Cardiac muscle cell (in vitro differentiated cells and primary cell): ENCODE measurements around the gene IGSF23. TPM values are rescaled to one million over a fixed set of nuclear protein-coding genes. Genes with fewer than 3 reads are reported as not detected.

Source experiments
- DNase-seq, 2 donors: peaks; one replicate each; pipeline versions ENCODE4 v3.0.0 to v3.0.0-alpha.2; 2010 to 2017; ENCODE audit warnings: low read depth in 1 of 2, low spot score in 1 of 2
- H3K27ac ChIP-seq: fragments of 200-600 bp; sonication (generic); 2 replicates; pipeline ENCODE4 v1.5.1; 2016
- H3K27me3 ChIP-seq: fragments of 200-600 bp; sonication (generic); 2 replicates; pipeline ENCODE4 v1.6.0; 2016; ENCODE audit warnings: control low read depth
- H3K36me3 ChIP-seq: fragments of 200-600 bp; sonication (generic); 2 replicates; pipeline ENCODE4 v1.5.1; 2016; ENCODE audit warnings: control low read depth
- H3K4me1 ChIP-seq: fragments of 200-600 bp; sonication (generic); 2 replicates; pipeline ENCODE4 v1.8.1; 2017; ENCODE audit warnings: low read depth, mild to moderate bottlenecking, mixed run types
- H3K4me3 ChIP-seq: fragments of 200-600 bp; sonication (generic); 2 replicates; pipeline ENCODE4 v1.5.1; 2016; ENCODE audit warnings: mild to moderate bottlenecking
- H3K9me3 ChIP-seq: fragments of 200-600 bp; sonication (generic); 2 replicates; pipeline ENCODE4 v1.5.1; 2017; ENCODE audit warnings: low read depth, mild to moderate bottlenecking, control low read depth
- polyA plus RNA-seq: library from polyadenylated mRNA; unstranded; fragments of >200 nt; fragmentation: Nextera tagmentation; extraction: Ambion mirVana; gene quantifications from 2 replicates; pipeline ENCODE4 v1.2.1, GENCODE V29; 2016
- total RNA-seq: library from RNA; depleted of rRNA; stranded (reverse); fragments of >200 nt; gene quantifications from 2 replicates; pipeline ENCODE4 v1.2.3, GENCODE V29; 2016
- TF ChIP-seq, protein P1 (sequence below): IDR thresholded peaks from 2 replicates; pipeline ENCODE4 v1.5.1; 2012; ENCODE audit warnings: low read depth, mild to moderate bottlenecking, low read length

IGSF23 gene, protein sequence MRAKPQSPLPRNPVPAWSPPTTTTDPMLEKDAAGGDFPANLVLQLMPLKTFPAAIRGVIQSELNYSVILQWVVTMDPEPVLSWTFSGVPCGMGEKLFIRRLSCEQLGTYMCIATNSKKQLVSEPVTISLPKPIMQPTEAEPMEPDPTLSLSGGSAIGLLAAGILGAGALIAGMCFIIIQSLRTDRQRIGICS
- total RNA-seq (not detected in 2 replicates), polyA plus RNA-seq (not detected in 2 replicates)

GRCh38 chr19:44613295-44614178 lies at the start of gene IGSF23:
Gene IGSF23 (plus strand): TSS chr19:44613563. CDS start chr19:44613646, 83 bp downstream.
- Histone ChIP-seq H3K27me3 (no peaks in the 10 kb centered on the region), H3K9me3 (no peaks in the 10 kb centered on the region), H3K27ac (no peak within 1 kb of the TSS), H3K4me1 (no peaks in the 10 kb centered on the region), H3K4me3 (no peak within 1 kb of the TSS), H3K36me3 (no peaks in the 10 kb centered on the region)
- no peak for DNase-seq
- TF ChIP-seq, protein P1, sequence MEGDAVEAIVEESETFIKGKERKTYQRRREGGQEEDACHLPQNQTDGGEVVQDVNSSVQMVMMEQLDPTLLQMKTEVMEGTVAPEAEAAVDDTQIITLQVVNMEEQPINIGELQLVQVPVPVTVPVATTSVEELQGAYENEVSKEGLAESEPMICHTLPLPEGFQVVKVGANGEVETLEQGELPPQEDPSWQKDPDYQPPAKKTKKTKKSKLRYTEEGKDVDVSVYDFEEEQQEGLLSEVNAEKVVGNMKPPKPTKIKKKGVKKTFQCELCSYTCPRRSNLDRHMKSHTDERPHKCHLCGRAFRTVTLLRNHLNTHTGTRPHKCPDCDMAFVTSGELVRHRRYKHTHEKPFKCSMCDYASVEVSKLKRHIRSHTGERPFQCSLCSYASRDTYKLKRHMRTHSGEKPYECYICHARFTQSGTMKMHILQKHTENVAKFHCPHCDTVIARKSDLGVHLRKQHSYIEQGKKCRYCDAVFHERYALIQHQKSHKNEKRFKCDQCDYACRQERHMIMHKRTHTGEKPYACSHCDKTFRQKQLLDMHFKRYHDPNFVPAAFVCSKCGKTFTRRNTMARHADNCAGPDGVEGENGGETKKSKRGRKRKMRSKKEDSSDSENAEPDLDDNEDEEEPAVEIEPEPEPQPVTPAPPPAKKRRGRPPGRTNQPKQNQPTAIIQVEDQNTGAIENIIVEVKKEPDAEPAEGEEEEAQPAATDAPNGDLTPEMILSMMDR = no peak

DNA sequence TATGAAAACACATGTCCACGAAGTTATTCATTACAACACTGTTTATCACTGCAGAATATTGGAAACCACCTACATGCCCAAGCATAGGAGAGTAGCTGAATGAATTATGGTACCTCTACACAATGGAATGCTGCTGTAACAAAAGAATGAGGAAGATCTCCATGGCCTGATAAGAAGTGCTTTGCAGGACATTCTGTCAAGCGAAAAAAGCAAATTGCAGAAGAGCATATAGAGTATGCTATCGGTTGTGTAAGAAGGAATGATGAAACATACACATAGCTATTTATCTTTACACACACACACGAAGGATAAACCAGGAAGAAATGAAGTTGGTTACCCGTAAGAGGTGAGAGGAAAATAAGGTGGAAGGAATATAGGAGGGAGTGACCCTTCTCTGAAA lies 46.4 kb upstream of the IGSF23 start:
- Histone ChIP-seq H3K36me3 (no peaks in the 10 kb centered on the region), H3K27ac (no peak overlapping the region), H3K4me1 (no peaks in the 10 kb centered on the region), H3K9me3 (no peaks in the 10 kb centered on the region), H3K4me3 (no peak overlapping the region), H3K27me3 (peaks cover 5% of the 10 kb centered on the region)
- TF ChIP-seq, protein P1 = no peak
- DNase-seq = no peak

- TF ChIP-seq, protein P1 = no peak
- Histone ChIP-seq H3K9me3 (no peaks in the 10 kb centered on the region), H3K4me1 (no peaks in the 10 kb centered on the region), H3K27me3 (peaks cover 5% of the 10 kb centered on the region), H3K27ac (no peak overlapping the region), H3K36me3 (no peaks in the 10 kb centered on the region), H3K4me3 (no peak overlapping the region)
- no peak for DNase-seq
Observed at GRCh38 chr19:44567745-44568144, 45.6 kb upstream of the IGSF23 start.

DNA sequence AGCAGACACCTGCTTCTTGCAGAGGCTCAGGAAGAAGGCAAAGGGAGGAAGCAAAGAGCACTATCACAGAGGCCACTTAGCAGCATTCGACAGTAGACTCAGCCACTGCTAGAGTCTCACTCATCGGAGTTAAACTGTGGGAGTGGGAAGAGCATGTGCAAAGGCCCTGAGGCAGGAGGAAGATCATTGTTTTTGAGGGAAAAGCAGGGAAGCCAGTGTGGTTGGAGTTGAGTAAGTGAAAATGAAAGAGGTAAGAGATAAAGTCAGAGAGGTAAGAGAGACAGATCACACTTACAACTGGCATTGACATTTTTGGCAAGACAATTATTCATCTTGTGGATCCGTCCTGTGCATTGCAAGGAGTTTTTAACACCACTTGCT lies 42.8 kb upstream of the IGSF23 start:
- Histone ChIP-seq H3K27me3 (peaks cover 5% of the 10 kb centered on the region), H3K27ac (no peak overlapping the region), H3K36me3 (no peaks in the 10 kb centered on the region), H3K4me3 (no peak overlapping the region), H3K9me3 (no peaks in the 10 kb centered on the region), H3K4me1 (no peaks in the 10 kb centered on the region)
- TF ChIP-seq, protein P1 = no peak
- DNase-seq = no peak

- no peak overlapping the region for H3K4me3 ChIP-seq
- no peaks in the 10 kb centered on the region for H3K36me3 ChIP-seq
- H3K4me1 ChIP-seq = no peaks in the 10 kb centered on the region
- no peak overlapping the region for H3K27ac ChIP-seq
- peaks cover 5% of the 10 kb centered on the region for H3K27me3 ChIP-seq
- DNase-seq = peak; percentile 86 to 90
- TF ChIP-seq, protein P1 = peak; percentile 73
- no peaks in the 10 kb centered on the region for H3K9me3 ChIP-seq
Observed at GRCh38 chr19:44570984-44571684, 42.2 kb upstream of the IGSF23 start.
